Fibroblast of lung (primary cell): ENCODE data around the gene KANSL2. TPM values are rescaled to one million over a fixed set of nuclear protein-coding genes. Genes with fewer than 3 reads are reported as not detected.
"Not testable (repeated sequence)": the region's sequence is repeated elsewhere in the genome, so short reads cannot be mapped to it uniquely, and the experiment has no call there.

Experiments
- DNase-seq, 2 donors: peaks; one replicate each; pipeline versions ENCODE4 v3.0.0 to v3.0.0-alpha.2; 2010; ENCODE audit warnings: low read depth in 2 of 2
- H2AFZ ChIP-seq: 2 replicates; pipeline ENCODE4 v1.5.1; 2012; ENCODE audit warnings: low read length, control low read depth, inconsistent platforms
- H3K27ac ChIP-seq: 2 replicates; pipeline ENCODE4 v1.5.1; 2011; ENCODE audit warnings: low read length, control low read depth; ENCODE audit not compliant: insufficient read depth
- H3K27me3 ChIP-seq: 2 replicates; pipeline ENCODE4 v1.5.1; 2011; ENCODE audit warnings: mild to moderate bottlenecking, low read length; ENCODE audit not compliant: control insufficient read depth, insufficient read depth
- H3K36me3 ChIP-seq: 2 replicates; pipeline ENCODE4 v1.5.1; 2011; ENCODE audit warnings: low read length; ENCODE audit not compliant: control insufficient read depth, insufficient read depth
- H3K4me1 ChIP-seq: 2 replicates; pipeline ENCODE4 v1.5.1; 2011; ENCODE audit warnings: low read length; ENCODE audit not compliant: control insufficient read depth, insufficient read depth; ENCODE audit errors: extremely low read depth
- H3K4me2 ChIP-seq: 2 replicates; pipeline ENCODE4 v1.5.1; 2011; ENCODE audit warnings: low read length, control low read depth; ENCODE audit not compliant: insufficient read depth; ENCODE audit errors: extremely low read depth
- H3K4me3 ChIP-seq, 4 experiments: fragments of 200-600 bp in 1 of 4; sonication (generic) in 1 of 4; replicated peaks in 1 of 4; 2 replicates each; pipeline ENCODE4 v1.5.1; 2011 to 2016; ENCODE audit warnings: low read length in 4 of 4, low read depth in 3 of 4, mild to moderate bottlenecking in 3 of 4, control low read depth in 2 of 4, inconsistent platforms in 1 of 4, mixed read lengths in 1 of 4; ENCODE audit not compliant: insufficient read depth in 1 of 4; ENCODE audit errors: control extremely low read depth in 1 of 4
- H3K79me2 ChIP-seq: 2 replicates; pipeline ENCODE4 v1.5.1; 2012; ENCODE audit warnings: mild to moderate bottlenecking, low read length, inconsistent platforms; ENCODE audit not compliant: control insufficient read depth, insufficient read depth
- H3K9ac ChIP-seq: 2 replicates; pipeline ENCODE4 v1.5.1; 2011; ENCODE audit warnings: mild to moderate bottlenecking, low read length, control low read depth; ENCODE audit not compliant: insufficient read depth
- H3K9me3 ChIP-seq: 2 replicates; pipeline ENCODE4 v1.5.1; 2012; ENCODE audit warnings: low read depth, low read length; ENCODE audit not compliant: control insufficient read depth, insufficient read depth
- H4K20me1 ChIP-seq: 2 replicates; pipeline ENCODE4 v1.5.1; 2011; ENCODE audit warnings: low read length; ENCODE audit not compliant: control insufficient read depth, insufficient read depth; ENCODE audit errors: extremely low read depth
- EZH2 ChIP-seq: IDR thresholded peaks from 2 replicates; pipeline ENCODE4 v1.5.1; 2012; ENCODE audit warnings: low read length, control low read depth, mild to moderate bottlenecking; ENCODE audit errors: missing control alignments
- polyA plus RNA-seq, 2 donors: library from polyadenylated mRNA; depleted of rRNA in 1 of 2; stranded (reverse) in 1 of 2; unstranded in 1 of 2; fragments of >200 nt; gene quantifications; 2 replicates each; pipeline ENCODE4 v1.2.1, GENCODE V29; 2011 to 2012; ENCODE audit warnings: missing spikeins in 1 of 2
- total RNA-seq: library from RNA; depleted of rRNA; stranded (reverse); fragments of >200 nt; gene quantifications from 2 replicates; pipeline ENCODE4 v1.2.1, GENCODE V29; 2014
- TF ChIP-seq, protein P1 (sequence below), 2 donors: IDR thresholded peaks in 1 of 2; conservative IDR thresholded peaks in 1 of 2; 1 replicate in 1 of 2; 2 replicates in 1 of 2; pipeline ENCODE4 v1.5.1; 2011 to 2012; ENCODE audit warnings: low read length in 2 of 2, control low read depth in 1 of 2, inconsistent platforms in 1 of 2, low read depth in 1 of 2, mild to moderate bottlenecking in 1 of 2

KANSL2 gene
- total and polyA plus RNA-seq, 2 donors (not counting 1 experiment from before 2014, with no cell fraction given), result 38.8 to 51.2 TPM

GRCh38 chr12:48712209-48712608 lies 30.2 kb upstream of the KANSL2 start:
- no peaks in the 10 kb centered on the region for H4K20me1 ChIP-seq
- no peaks in the 10 kb centered on the region for H3K27me3 ChIP-seq
- no peak overlapping the region for H2AFZ ChIP-seq
- H3K4me3 ChIP-seq, result no peak overlapping the region
- H3K79me2 ChIP-seq, result peaks cover 68% of the 10 kb centered on the region
- H3K27ac ChIP-seq, result no peak overlapping the region
- no peaks in the 10 kb centered on the region for H3K36me3 ChIP-seq
- no peaks in the 10 kb centered on the region for H3K4me1 ChIP-seq
- TF ChIP-seq EZH2, result no peak
- TF ChIP-seq, protein P1, sequence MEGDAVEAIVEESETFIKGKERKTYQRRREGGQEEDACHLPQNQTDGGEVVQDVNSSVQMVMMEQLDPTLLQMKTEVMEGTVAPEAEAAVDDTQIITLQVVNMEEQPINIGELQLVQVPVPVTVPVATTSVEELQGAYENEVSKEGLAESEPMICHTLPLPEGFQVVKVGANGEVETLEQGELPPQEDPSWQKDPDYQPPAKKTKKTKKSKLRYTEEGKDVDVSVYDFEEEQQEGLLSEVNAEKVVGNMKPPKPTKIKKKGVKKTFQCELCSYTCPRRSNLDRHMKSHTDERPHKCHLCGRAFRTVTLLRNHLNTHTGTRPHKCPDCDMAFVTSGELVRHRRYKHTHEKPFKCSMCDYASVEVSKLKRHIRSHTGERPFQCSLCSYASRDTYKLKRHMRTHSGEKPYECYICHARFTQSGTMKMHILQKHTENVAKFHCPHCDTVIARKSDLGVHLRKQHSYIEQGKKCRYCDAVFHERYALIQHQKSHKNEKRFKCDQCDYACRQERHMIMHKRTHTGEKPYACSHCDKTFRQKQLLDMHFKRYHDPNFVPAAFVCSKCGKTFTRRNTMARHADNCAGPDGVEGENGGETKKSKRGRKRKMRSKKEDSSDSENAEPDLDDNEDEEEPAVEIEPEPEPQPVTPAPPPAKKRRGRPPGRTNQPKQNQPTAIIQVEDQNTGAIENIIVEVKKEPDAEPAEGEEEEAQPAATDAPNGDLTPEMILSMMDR (conservative IDR thresholded peaks at IDR 0.05 in 1 of 2, IDR thresholded peaks at IDR 0.05 in 1 of 2; ENCODE audit: low read depth in 1 of 2, low read length in 2 of 2), result no peak
- no peaks in the 10 kb centered on the region for H3K9me3 ChIP-seq
- H3K9ac ChIP-seq, result no peak overlapping the region
- H3K4me2 ChIP-seq, result no peak overlapping the region
- DNase-seq, result no peak

- H3K9me3 ChIP-seq, H2AFZ ChIP-seq, H3K4me3 ChIP-seq, H3K27me3 ChIP-seq, H3K27ac ChIP-seq, H4K20me1 ChIP-seq, DNase-seq, H3K4me1 ChIP-seq, H3K9ac ChIP-seq, H3K36me3 ChIP-seq, H3K79me2 ChIP-seq, H3K4me2 ChIP-seq: not testable (repeated sequence)
Observed at GRCh38 chr12:48698822-48699221, 16.8 kb upstream of the KANSL2 start.

DNA sequence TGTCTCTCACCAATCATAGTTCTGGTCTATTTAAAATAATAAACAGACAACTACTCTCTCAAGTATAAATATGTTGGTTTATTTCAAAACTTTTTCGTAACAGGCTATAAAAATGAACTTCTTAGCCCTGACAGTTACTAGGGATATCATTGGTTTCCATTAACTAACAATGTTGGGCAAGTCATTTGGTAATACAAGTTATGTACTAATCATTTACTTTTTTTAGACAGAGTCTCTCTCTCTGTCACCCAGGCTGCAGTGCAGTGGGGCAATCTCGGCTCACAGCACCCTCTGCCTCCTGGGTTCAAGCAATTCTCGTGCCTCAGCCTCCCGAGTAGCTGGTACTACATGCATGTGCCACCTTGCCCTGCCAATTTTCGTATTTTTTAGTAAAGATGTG lies 14.6 kb upstream of the KANSL2 start:
- Histone ChIP-seq H3K9ac (no peak overlapping the region), H3K79me2 (no peaks in the 10 kb centered on the region)

More for the DNA sequence above, 14.6 kb upstream of the KANSL2 start:
- Histone ChIP-seq H3K4me3 (no peak overlapping the region), H2AFZ (no peak overlapping the region), H3K9me3 (no peaks in the 10 kb centered on the region), H4K20me1 (no peaks in the 10 kb centered on the region), H3K27ac (no peak overlapping the region), H3K4me2 (no peak overlapping the region), H3K4me1 (no peaks in the 10 kb centered on the region), H3K36me3 (peaks cover 8% of the 10 kb centered on the region), H3K27me3 (no peaks in the 10 kb centered on the region)
- TF ChIP-seq, protein P1 (conservative IDR thresholded peaks at IDR 0.05 in 1 of 2, IDR thresholded peaks at IDR 0.05 in 1 of 2; ENCODE audit: low read depth in 1 of 2, low read length in 2 of 2), result no peak
- TF ChIP-seq EZH2, result no peak
- no peak for DNase-seq
